ENCODE measurements around the gene NMUR1.
A peak's percentile ranks its signal among the peaks of the same experiment; 100 is the strongest.

Gene NMUR1

DNA sequence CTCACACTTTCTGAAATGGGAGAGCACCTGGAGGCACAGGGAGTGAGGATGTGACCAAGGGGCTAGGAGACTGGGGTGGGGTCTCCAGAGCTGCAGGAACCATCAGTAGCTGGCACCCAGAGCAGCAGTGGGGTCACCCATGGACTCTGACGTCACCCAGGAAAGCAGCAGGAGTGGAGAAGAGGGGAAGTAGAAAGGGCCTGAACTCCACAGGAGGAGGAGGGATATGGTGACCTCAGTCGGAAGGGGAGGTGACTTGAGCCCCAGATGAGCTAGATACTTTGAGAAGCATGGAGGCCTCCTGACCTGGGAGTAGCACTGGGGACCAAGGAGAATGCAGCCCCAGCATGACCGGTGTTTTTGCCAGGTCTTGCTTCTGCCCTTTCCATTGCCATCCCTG, 8.8 kb downstream of the NMUR1 start:
- TF ChIP-seq POLR2AphosphoS5 (IDR thresholded peaks at IDR 0.05; ENCODE audit: low read depth, low read length) = no peak
- TF ChIP-seq, protein P1, sequence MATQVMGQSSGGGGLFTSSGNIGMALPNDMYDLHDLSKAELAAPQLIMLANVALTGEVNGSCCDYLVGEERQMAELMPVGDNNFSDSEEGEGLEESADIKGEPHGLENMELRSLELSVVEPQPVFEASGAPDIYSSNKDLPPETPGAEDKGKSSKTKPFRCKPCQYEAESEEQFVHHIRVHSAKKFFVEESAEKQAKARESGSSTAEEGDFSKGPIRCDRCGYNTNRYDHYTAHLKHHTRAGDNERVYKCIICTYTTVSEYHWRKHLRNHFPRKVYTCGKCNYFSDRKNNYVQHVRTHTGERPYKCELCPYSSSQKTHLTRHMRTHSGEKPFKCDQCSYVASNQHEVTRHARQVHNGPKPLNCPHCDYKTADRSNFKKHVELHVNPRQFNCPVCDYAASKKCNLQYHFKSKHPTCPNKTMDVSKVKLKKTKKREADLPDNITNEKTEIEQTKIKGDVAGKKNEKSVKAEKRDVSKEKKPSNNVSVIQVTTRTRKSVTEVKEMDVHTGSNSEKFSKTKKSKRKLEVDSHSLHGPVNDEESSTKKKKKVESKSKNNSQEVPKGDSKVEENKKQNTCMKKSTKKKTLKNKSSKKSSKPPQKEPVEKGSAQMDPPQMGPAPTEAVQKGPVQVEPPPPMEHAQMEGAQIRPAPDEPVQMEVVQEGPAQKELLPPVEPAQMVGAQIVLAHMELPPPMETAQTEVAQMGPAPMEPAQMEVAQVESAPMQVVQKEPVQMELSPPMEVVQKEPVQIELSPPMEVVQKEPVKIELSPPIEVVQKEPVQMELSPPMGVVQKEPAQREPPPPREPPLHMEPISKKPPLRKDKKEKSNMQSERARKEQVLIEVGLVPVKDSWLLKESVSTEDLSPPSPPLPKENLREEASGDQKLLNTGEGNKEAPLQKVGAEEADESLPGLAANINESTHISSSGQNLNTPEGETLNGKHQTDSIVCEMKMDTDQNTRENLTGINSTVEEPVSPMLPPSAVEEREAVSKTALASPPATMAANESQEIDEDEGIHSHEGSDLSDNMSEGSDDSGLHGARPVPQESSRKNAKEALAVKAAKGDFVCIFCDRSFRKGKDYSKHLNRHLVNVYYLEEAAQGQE (IDR thresholded peaks at IDR 0.05; ENCODE audit: insufficient read depth in 1 of 2, low read depth in 2 of 2, low read length in 2 of 2) = no peak
- no peak for TF ChIP-seq SIN3A (IDR thresholded peaks at IDR 0.05; ENCODE audit: borderline replicate concordance, insufficient read depth, low read length)
- no peak for TF ChIP-seq TAF1 (IDR thresholded peaks at IDR 0.05; ENCODE audit: borderline replicate concordance, insufficient read depth, low read length)
- TF ChIP-seq FOXP2 (optimal IDR thresholded peaks at IDR 0.05; ENCODE audit: borderline replicate concordance, extremely low read depth, extremely low read length, insufficient read depth) = no peak

DNA sequence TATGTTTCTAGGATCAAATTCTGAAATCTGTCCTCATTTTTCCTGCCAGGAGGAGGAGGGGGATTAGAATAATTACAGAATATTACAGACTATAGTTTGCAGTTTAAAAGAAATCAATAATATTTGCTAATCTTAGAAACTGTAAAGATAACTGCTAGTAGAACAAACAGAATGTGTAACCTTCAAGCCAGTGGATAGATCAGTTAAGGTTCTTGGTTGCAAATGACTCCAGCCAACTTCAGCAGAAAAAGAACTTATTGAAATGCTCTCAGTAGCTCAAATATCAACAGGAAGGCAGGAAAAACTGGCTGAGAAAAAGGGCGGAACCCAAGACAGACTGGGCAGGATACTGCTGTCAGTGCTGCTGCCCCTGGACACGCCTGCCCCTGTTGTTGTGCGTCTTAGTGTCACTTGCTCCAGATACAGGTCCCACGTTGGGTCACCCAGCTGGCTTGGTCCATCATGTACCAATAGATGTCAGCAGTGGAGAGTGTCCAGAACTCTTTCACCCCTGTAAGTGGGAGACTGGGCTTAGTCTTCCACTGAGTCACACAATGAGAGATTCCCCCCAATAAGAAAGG, 10.2 kb downstream of the NMUR1 start:
- TF ChIP-seq FOXP2 (optimal IDR thresholded peaks at IDR 0.05; ENCODE audit: borderline replicate concordance, extremely low read depth, extremely low read length, insufficient read depth) = peak; percentile 25
- TF ChIP-seq TAF1 (IDR thresholded peaks at IDR 0.05; ENCODE audit: borderline replicate concordance, insufficient read depth, low read length) = no peak

DNA sequence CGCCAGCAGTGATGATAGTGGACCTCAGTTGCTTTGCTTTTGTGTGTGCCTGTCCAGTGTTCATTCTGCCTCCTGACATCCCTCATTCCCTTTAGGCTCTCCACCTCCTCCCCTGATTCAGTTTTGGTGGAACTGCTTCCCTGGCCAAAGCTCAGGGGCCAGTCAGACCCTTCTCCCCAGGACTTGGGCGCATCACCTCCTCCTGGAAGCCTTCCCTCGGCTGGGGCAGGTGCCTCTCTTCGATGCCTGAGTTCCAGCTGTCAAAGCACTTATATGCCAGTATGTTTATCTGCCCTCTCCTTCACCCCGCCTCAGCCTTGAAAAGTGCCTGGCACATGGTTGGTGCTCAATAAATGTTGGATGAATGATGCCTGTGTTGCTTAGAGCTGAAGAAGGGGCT, 11.5 kb downstream of the NMUR1 start:
- TF ChIP-seq, protein P1 (IDR thresholded peaks at IDR 0.05; ENCODE audit: insufficient read depth in 1 of 2, low read depth in 2 of 2, low read length in 2 of 2) = no peak
- TF ChIP-seq POLR2AphosphoS5 (IDR thresholded peaks at IDR 0.05; ENCODE audit: low read depth, low read length) = no peak
- TF ChIP-seq FOXP2 (optimal IDR thresholded peaks at IDR 0.05; ENCODE audit: borderline replicate concordance, extremely low read depth, extremely low read length, insufficient read depth) = no peak
- TF ChIP-seq TAF1 (IDR thresholded peaks at IDR 0.05; ENCODE audit: borderline replicate concordance, insufficient read depth, low read length) = no peak
- no peak for TF ChIP-seq SIN3A (IDR thresholded peaks at IDR 0.05; ENCODE audit: borderline replicate concordance, insufficient read depth, low read length)

DNA sequence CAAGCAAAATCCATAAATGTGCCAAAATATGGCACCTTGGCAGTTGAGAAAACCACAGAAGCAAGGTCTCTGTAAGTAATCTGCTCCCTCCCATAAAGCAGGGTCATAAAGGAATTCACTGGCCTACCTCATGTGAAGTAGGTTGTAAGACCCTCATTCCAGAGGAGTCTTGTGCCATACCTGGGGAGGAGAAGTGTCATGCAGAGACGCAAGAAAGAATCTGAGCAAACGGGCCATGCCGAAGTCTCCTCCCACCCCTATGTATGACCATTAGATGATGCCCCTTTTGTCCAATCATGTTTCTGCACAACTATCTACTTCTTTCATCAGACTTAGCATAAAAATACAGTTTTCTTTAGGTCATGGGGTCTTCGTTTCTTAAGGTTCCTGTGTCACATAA, 14.6 kb downstream of the NMUR1 start:
- TF ChIP-seq, protein P1 (IDR thresholded peaks at IDR 0.05; ENCODE audit: insufficient read depth in 1 of 2, low read depth in 2 of 2, low read length in 2 of 2) = no peak
- TF ChIP-seq FOXP2 (optimal IDR thresholded peaks at IDR 0.05; ENCODE audit: borderline replicate concordance, extremely low read depth, extremely low read length, insufficient read depth) (no peak), SIN3A (IDR thresholded peaks at IDR 0.05; ENCODE audit: borderline replicate concordance, insufficient read depth, low read length) (no peak)

DNA sequence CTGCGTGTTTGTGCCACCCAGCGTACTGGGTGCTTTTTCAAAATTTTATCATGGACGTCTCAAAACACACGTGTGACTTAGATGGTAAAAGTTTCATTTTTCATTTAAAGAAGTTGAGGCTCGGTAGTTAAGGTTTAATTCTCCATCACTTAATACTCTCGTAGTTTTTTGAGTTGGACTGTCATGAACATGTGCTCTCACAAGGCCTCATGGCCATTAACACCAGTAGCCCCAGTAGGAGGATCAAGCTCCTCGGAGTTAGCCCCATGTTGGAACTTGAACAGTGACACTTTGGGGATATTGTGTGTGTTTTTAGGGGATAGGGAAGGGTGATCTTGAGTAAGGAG, 15.3 kb downstream of the NMUR1 start:
- TF ChIP-seq, protein P1 (IDR thresholded peaks at IDR 0.05; ENCODE audit: insufficient read depth in 1 of 2, low read depth in 2 of 2, low read length in 2 of 2) = no peak
- TF ChIP-seq SIN3A (IDR thresholded peaks at IDR 0.05; ENCODE audit: borderline replicate concordance, insufficient read depth, low read length) (no peak), POLR2AphosphoS5 (IDR thresholded peaks at IDR 0.05; ENCODE audit: low read depth, low read length) (no peak), TAF1 (IDR thresholded peaks at IDR 0.05; ENCODE audit: borderline replicate concordance, insufficient read depth, low read length) (no peak), FOXP2 (optimal IDR thresholded peaks at IDR 0.05; ENCODE audit: borderline replicate concordance, extremely low read depth, extremely low read length, insufficient read depth) (no peak)
